K562 (cell line): Measurements from ENCODE around the gene RUVBL1. TPM values are rescaled to one million over a fixed set of nuclear protein-coding genes. Genes with fewer than 3 reads are reported as not detected.

Experiments used
- CBFA2T3 ChIP-seq: fragments of 450-650 bp; IDR thresholded peaks from 2 replicates; pipeline ENCODE4 v1.6.1; 2017
- GABPB1 ChIP-seq: sonication (generic); formaldehyde crosslinking; IDR thresholded peaks from 2 replicates; pipeline ENCODE4 v1.8.0; 2022; ENCODE audit warnings: mild to moderate bottlenecking, missing genetic modification reagents
- GTF2A2 ChIP-seq: IDR thresholded peaks from 2 replicates; pipeline ENCODE4 v1.6.1; 2016; ENCODE audit warnings: mild to moderate bottlenecking, missing genetic modification characterization, missing compliant biosample characterization
- ILF3 ChIP-seq: fragments of 450-650 bp; IDR thresholded peaks from 2 replicates; pipeline ENCODE4 v1.6.1; 2018; ENCODE audit warnings: antibody characterized with exemption, mild to moderate bottlenecking, moderate library complexity, borderline replicate concordance
- MCM2 ChIP-seq: fragments of 450-650 bp; IDR thresholded peaks from 2 replicates; pipeline ENCODE4 v1.6.1; 2017; ENCODE audit warnings: low read depth, mild to moderate bottlenecking
- MCM3 ChIP-seq: fragments of 450-650 bp; IDR thresholded peaks from 2 replicates; pipeline ENCODE4 v1.6.1; 2016
- NCOA4 ChIP-seq: fragments of 450-650 bp; IDR thresholded peaks from 2 replicates; pipeline ENCODE4 v1.6.1; 2018; ENCODE audit warnings: mild to moderate bottlenecking; ENCODE audit not compliant: partially characterized antibody
- POLR2G ChIP-seq: fragments of 200-400 bp; formaldehyde crosslinking; IDR thresholded peaks from 2 replicates; pipeline ENCODE4 v1.6.1; 2017; ENCODE audit warnings: low read depth, mild to moderate bottlenecking, antibody characterized with exemption, low read length, moderate library complexity
- SRSF7 ChIP-seq: fragments of 200-400 bp; formaldehyde crosslinking; optimal IDR thresholded peaks from 2 replicates; pipeline ENCODE3; 2017; ENCODE audit warnings: mild to moderate bottlenecking, low read depth, low read length
- ZNF133 ChIP-seq: fragments of 250-450 bp; sonication (Bioruptor Pico); IDR thresholded peaks from 2 replicates; pipeline ENCODE4 v1.4.0; 2020; ENCODE audit warnings: mild to moderate bottlenecking
- ZNF274 ChIP-seq: IDR thresholded peaks from 2 replicates; pipeline ENCODE4 v1.6.1; 2011; ENCODE audit warnings: low read depth, mild to moderate bottlenecking, low read length, moderate library complexity, borderline replicate concordance
- ZNF398 ChIP-seq: fragments of 250-450 bp; sonication (Bioruptor Pico); IDR thresholded peaks from 2 replicates; pipeline ENCODE4 v1.8.0; 2021; ENCODE audit warnings: moderate library complexity, mild to moderate bottlenecking, inconsistent platforms
- ZNF512 ChIP-seq: IDR thresholded peaks from 2 replicates; pipeline ENCODE4 v1.6.1; 2016; ENCODE audit warnings: missing genetic modification characterization, missing compliant biosample characterization
- ZNF699 ChIP-seq: fragments of 250-450 bp; sonication (Bioruptor Pico); IDR thresholded peaks from 2 replicates; pipeline ENCODE4 v1.8.0; 2021; ENCODE audit warnings: mild to moderate bottlenecking, moderate library complexity; ENCODE audit not compliant: insufficient replicate concordance
- polyA plus RNA-seq, 8 experiments: library from polyadenylated mRNA; depleted of rRNA in 4 of 8; stranded (reverse) in 5 of 8; unstranded in 3 of 8; fragments of >200 nt; fragmentation: Nextera tagmentation in 2 of 8; fragmentation: Illumina TruSeq in 1 of 8; extraction: Ambion mirVana in 2 of 8; extraction: Trizol in 1 of 8; gene quantifications; 2 replicates each; pipeline versions ENCODE4 v1.2.1 to v1.2.3, GENCODE V29; 2011 to 2014; ENCODE audit warnings: inconsistent platforms in 1 of 8, missing spikeins in 1 of 8
- total RNA-seq, 7 experiments: library from RNA; depleted of rRNA in 6 of 7; stranded (reverse); fragments of >200 nt in 6 of 7; fragmentation: Illumina TruSeq in 2 of 7; extraction: Trizol in 2 of 7; gene quantifications; 2 replicates each; pipeline versions ENCODE4 v1.2.1 to v1.2.3, GENCODE V29; 2011 to 2021; ENCODE audit warnings: low replicate concordance in 1 of 7
- TF ChIP-seq, protein P1 (sequence below): fragments of 450-650 bp; IDR thresholded peaks from 2 replicates; pipeline ENCODE4 v1.6.1; 2016; ENCODE audit warnings: antibody characterized with exemption
- TF ChIP-seq, protein P2 (sequence below): fragments of 450-650 bp; IDR thresholded peaks from 2 replicates; pipeline ENCODE4 v1.6.1; 2016; ENCODE audit warnings: low read depth

Gene RUVBL1
- total and polyA plus RNA-seq, 9 of the 15 experiments (the other 6 are each of a cell fraction or from before 2014, with no cell fraction given) = 20.7 to 147 (median 113) TPM

- TF ChIP-seq ZNF398 (no peak), ILF3 (no peak), ZNF133 (CRISPR knock-in tag) (no peak), POLR2G (no peak), GTF2A2 (no peak), SRSF7 (no peak), CBFA2T3 (no peak), ZNF512 (no peak), MCM2 (no peak), MCM3 (no peak), ZNF699 (CRISPR knock-in tag) (no peak), NCOA4 (no peak), GABPB1 (CRISPR knock-in tag) (no peak), ZNF274 (no peak)
- TF ChIP-seq, protein P1, sequence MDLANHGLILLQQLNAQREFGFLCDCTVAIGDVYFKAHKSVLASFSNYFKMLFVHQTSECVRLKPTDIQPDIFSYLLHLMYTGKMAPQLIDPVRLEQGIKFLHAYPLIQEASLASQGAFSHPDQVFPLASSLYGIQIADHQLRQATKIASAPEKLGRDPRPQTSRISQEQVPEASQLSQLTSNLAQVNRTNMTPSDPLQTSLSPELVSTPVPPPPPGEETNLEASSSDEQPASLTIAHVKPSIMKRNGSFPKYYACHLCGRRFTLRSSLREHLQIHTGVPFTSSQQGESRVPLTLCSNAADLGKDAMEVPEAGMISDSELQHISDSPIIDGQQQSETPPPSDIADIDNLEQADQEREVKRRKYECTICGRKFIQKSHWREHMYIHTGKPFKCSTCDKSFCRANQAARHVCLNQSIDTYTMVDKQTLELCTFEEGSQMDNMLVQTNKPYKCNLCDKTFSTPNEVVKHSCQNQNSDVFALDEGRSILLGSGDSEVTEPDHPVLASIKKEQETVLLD = no peak
- TF ChIP-seq, protein P2, sequence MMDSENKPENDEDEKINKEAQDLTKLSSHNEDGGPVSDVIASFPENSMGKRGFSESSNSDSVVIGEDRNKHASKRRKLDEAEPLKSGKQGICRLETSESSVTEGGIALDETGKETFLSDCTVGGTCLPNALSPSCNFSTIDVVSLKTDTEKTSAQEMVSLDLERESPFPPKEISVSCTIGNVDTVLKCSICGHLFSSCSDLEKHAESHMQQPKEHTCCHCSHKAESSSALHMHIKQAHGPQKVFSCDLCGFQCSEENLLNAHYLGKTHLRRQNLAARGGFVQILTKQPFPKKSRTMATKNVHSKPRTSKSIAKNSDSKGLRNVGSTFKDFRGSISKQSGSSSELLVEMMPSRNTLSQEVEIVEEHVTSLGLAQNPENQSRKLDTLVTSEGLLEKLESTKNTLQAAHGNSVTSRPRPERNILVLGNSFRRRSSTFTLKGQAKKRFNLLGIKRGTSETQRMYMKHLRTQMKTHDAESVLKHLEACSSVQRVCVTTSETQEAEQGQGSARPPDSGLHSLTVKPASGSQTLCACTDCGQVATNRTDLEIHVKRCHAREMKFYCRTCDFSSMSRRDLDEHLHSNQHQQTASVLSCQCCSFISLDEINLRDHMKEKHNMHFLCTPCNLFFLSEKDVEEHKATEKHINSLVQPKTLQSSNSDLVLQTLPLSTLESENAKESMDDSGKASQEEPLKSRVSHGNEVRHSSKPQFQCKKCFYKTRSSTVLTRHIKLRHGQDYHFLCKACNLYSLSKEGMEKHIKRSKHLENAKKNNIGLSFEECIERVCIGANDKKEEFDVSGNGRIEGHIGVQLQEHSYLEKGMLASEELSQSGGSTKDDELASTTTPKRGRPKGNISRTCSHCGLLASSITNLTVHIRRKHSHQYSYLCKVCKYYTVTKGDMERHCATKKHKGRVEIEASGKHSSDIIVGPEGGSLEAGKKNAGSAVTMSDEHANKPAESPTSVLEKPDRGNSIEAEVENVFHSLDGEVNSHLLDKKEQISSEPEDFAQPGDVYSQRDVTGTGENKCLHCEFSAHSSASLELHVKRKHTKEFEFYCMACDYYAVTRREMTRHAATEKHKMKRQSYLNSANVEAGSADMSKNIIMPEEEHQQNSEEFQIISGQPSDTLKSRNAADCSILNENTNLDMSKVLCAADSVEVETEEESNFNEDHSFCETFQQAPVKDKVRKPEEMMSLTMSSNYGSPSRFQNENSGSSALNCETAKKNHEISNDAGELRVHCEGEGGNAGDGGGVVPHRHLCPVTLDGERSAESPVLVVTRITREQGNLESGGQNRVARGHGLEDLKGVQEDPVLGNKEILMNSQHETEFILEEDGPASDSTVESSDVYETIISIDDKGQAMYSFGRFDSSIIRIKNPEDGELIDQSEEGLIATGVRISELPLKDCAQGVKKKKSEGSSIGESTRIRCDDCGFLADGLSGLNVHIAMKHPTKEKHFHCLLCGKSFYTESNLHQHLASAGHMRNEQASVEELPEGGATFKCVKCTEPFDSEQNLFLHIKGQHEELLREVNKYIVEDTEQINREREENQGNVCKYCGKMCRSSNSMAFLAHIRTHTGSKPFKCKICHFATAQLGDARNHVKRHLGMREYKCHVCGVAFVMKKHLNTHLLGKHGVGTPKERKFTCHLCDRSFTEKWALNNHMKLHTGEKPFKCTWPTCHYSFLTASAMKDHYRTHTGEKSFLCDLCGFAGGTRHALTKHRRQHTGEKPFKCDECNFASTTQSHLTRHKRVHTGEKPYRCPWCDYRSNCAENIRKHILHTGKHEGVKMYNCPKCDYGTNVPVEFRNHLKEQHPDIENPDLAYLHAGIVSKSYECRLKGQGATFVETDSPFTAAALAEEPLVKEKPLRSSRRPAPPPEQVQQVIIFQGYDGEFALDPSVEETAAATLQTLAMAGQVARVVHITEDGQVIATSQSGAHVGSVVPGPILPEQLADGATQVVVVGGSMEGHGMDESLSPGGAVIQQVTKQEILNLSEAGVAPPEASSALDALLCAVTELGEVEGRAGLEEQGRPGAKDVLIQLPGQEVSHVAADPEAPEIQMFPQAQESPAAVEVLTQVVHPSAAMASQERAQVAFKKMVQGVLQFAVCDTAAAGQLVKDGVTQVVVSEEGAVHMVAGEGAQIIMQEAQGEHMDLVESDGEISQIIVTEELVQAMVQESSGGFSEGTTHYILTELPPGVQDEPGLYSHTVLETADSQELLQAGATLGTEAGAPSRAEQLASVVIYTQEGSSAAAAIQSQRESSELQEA = no peak
Observed at GRCh38 chr3:128080323-128081080, 43.1 kb downstream of the RUVBL1 start (continued).
